Naive thymus-derived CD8-positive, alpha-beta T cell (primary cell): Measurements from ENCODE around the gene AGT. TPM values are rescaled to one million over a fixed set of nuclear protein-coding genes. Genes with fewer than 3 reads are reported as not detected.

Experiments used
- ATAC-seq, 2 donors: fragments of 150-1000 bp; cut with Tn5 transposase in 1 of 2; sonication (Bioruptor Pico), chemical (Tn5 transposase) in 1 of 2; 1 replicate in 1 of 2; 2 replicates in 1 of 2; pipeline ENCODE4 v1.10.0; 2021; ENCODE audit warnings: mild to moderate bottlenecking in 2 of 2, moderate library complexity in 2 of 2
- POLR2A ChIA-PET: fragments of 350-600 bp; sonication (Branson Sonifier 250); formaldehyde crosslinking; loops from one replicate; lab custom pipeline; 2021; ENCODE audit warnings: antibody characterized with exemption; lab: Charles Lee
- DNase-seq, 10 donors: peaks; one replicate each; pipeline versions ENCODE4 v3.0.0 to v3.0.0-alpha.2; 2020 to 2022
- H3K27ac Mint-ChIP-seq, 10 donors: one replicate each; pipeline ENCODE4 v1.8.0; 2020 to 2022; ENCODE audit warnings: mild to moderate bottlenecking in 10 of 10, mixed read lengths in 10 of 10, moderate library complexity in 4 of 10, inconsistent platforms in 1 of 10
- H3K27me3 Mint-ChIP-seq, 5 donors: one replicate each; pipeline ENCODE4 v1.8.0; 2021 to 2022; ENCODE audit warnings: mixed read lengths in 5 of 5
- H3K36me3 Mint-ChIP-seq, 3 donors: one replicate each; pipeline ENCODE4 v1.8.0; 2020 to 2022; ENCODE audit warnings: mixed read lengths in 3 of 3, mild to moderate bottlenecking in 2 of 3, inconsistent platforms in 1 of 3
- H3K4me1 Mint-ChIP-seq, 4 donors: one replicate each; pipeline ENCODE4 v1.8.0; 2021 to 2022; ENCODE audit warnings: mixed read lengths in 4 of 4
- H3K4me3 Mint-ChIP-seq, 10 donors: one replicate each; pipeline ENCODE4 v1.8.0; 2020 to 2022; ENCODE audit warnings: mild to moderate bottlenecking in 10 of 10, mixed read lengths in 10 of 10, moderate library complexity in 6 of 10, inconsistent platforms in 1 of 10
- H3K9me3 Mint-ChIP-seq, 9 donors: one replicate each; pipeline ENCODE4 v1.8.0; 2020 to 2022; ENCODE audit warnings: mixed read lengths in 9 of 9, mild to moderate bottlenecking in 3 of 9, inconsistent platforms in 1 of 9, moderate library complexity in 1 of 9
- polyA plus RNA-seq, 3 donors: library from polyadenylated mRNA; unstranded; fragments of 300-500 nt; fragmentation: Illumina TruSeq; gene quantifications; one replicate each; pipeline ENCODE4 v1.2.3, GENCODE V29; 2021
- total RNA-seq, 8 experiments: library from RNA in 2 of 8; stranded (reverse) in 2 of 8; gene quantifications; one replicate each; pipeline ENCODE4 v1.2.3 and lab custom pipeline; 2021 to 2026

The AGT gene
- total and polyA plus RNA-seq, 5 experiments from 2014 or later, result not detected

DNA sequence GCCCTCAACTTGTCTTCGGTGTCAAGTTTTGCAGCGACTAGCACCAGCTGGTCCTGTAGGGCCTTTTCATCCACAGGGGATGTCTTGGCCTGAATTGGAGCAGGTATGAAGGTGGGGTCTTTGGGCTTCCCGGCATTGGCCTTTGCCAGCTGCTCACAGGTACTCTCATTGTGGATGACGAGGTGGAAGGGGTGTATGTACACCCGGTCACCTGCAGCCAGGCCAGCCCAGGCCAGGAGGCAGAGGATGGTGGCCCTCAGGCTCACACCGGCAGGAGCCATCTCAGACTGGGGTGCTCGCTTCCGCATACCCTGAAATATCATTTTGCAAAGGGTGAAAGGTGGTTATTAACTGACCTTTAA, 3.4 kb downstream of the AGT start:
- H3K9me3 Mint-ChIP-seq, result peaks cover 0 to 3% (median 0%) of the 10 kb centered on the region in 9 donors
- POLR2A ChIA-PET, result no interaction called here
- H3K27ac Mint-ChIP-seq, result no peak overlapping the region
- H3K4me1 Mint-ChIP-seq, result peaks cover 2 to 10% (median 4%) of the 10 kb centered on the region in 4 donors
- peaks cover 4 to 45% (median 26%) of the 10 kb centered on the region in 5 donors for H3K27me3 Mint-ChIP-seq
- ATAC-seq (no peak), DNase-seq (no peak)
- H3K4me3 Mint-ChIP-seq, result peak overlapping the region in 1 of 10 donors; percentile 41
- H3K36me3 Mint-ChIP-seq, result no peaks in the 10 kb centered on the region

DNA sequence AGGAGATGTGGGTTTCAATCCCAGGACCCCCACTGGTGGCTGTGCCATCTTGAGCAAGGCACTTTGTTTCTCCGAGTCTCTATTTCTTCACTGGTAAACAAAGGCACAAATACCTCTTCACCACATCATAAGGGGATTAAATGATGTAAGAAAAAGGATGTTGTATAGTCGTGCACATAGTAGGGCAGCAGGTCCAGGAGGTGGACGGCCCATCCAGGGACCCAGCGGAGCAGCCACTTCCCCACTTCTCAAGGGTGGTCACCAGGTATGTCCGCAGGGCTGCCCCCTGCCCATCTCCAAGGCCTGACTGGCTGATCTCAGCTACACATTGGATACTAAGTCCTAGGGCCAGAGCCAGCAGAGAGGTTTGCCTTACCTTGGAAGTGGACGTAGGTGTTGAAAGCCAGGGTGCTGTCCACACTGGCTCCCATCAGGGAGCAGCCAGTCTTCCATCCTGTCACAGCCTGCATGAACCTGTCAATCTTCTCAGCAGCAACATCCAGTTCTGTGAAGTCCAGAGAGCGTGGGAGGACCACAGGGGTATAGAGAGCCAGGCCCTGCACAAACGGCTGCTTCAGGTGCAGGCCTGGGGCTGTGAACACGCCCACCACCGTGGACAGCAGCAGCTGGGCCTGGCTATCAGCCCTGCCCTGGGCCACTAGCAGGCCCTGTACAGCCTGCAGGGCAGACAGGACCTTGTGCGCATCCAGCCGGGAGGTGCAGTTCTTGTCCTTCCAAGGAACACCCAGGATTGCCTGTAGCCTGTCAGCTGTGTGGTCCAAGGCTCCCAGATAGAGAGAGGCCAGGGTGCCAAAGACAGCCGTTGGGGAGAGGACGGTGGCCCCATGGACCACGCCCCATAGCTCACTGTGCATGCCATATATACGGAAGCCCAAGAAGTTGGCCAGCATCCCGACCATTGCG, 4.0 kb downstream of the AGT start:
- Mint-ChIP-seq H3K27ac (no peak overlapping the region), H3K27me3 (peaks cover 4 to 46% (median 25%) of the 10 kb centered on the region in 5 donors), H3K9me3 (peaks cover 0 to under 1% (median 0%) of the 10 kb centered on the region in 9 donors), H3K4me3 (peak overlapping the region in 1 of 10 donors; percentile 14), H3K36me3 (no peaks in the 10 kb centered on the region), H3K4me1 (peaks cover 2 to 10% (median 4%) of the 10 kb centered on the region in 4 donors)
- DNase-seq, result no peak
- POLR2A ChIA-PET, result no interaction called here
- no peak for ATAC-seq

DNA sequence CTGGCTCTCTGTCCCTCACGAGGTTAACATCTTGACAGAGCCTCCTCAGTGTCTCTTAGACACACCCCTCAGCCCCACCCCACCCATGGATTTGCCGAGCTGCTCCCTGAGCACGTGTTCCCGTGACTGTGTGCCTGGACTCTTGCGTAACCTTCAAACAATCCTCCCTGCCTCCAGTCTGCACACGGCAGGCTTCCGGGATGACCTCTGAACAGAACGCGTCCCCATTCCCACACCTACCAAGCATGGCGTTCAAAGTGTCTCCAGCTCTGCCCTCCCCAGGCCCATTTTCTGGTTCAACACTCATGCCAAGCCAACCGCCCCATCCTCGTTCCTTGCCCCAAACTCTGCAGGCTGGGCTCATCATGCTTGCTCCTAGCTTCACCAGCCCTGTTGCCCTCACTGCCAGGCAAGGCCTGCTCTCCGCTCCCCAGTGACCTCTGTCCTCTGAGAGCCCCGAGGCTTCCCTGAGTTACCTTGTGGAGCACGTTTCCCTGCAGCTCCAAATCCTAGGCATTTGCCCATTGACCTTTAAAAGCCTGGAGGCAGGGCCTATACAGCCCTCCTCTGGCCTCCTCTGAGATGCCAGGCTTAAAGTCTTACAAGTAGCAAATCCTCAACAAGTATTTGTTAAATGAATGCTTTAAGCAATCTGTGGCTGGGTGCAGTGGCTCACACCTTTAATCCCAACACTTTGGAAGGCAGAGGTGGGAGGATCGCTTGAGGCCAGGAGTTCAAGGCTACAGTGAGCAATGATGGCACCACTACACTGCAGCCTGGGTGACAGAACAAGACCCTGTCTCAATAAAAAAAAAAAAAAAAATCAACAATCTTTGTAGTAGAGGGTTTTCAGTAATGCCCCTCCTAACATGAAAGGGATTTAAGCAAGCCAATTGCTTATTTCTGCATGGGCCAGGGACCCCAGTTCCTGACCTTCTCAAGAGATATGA, 5.0 kb downstream of the AGT start:
- Mint-ChIP-seq H3K4me1 (peaks cover 2 to 10% (median 4%) of the 10 kb centered on the region in 4 donors), H3K9me3 (no peaks in the 10 kb centered on the region), H3K27ac (peak overlapping the region in 2 of 10 donors; percentile 11 to 68), H3K27me3 (peaks cover 3 to 41% (median 21%) of the 10 kb centered on the region in 5 donors), H3K36me3 (no peaks in the 10 kb centered on the region), H3K4me3 (no peak overlapping the region)
- DNase-seq, result no peak
- POLR2A ChIA-PET, result no interaction called here
- no peak for ATAC-seq

DNA sequence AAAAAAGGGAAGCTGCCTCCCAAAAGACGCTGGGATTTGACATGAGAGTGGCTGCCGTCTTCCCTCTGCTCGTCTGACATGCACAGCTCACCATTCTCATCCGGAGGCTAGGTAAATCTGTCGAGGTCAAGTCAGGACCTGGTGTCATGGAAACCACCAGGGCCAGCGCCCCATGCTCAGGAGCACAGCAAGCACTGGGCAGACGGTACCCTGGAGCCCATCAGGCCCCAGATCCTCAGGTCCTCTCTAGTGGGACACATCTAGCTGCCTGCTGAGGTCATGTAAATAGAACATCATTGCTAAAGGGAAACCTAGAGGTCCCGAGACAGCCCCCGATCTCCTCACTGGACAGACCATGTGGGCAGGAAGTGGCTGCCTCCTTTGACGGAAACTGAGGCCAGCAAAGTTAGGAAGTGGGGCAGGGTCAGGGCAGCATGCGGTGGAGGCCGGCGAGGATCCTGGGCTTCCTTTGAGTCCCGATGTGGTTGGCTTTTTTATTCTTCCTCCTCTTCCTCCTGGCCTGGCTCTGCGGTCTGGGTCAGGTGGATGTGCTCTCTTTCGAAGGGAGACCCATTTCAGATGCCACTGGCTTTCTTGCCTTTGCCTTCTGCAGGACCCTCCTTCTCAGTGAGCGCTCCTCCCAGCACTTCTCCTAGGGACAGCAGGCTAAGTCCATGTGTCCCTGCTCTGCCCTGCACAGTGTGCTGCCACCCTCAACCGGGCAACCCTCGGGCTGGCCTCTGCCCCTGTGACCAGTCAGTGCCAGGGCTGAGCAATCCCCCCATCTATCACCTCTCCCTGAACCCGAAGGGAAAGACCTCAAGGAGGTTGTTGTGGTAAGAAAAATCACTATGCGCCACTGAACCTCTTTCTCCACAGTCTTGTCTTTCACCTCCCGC, 5.9 kb downstream of the AGT start:
- no peaks in the 10 kb centered on the region for H3K36me3 Mint-ChIP-seq
- peaks cover 2 to 10% (median 4%) of the 10 kb centered on the region in 4 donors for H3K4me1 Mint-ChIP-seq
- no peak for DNase-seq
- ATAC-seq, result no peak
- POLR2A ChIA-PET, result no interaction called here
- peak overlapping the region in 1 of 10 donors; percentile 68 for H3K27ac Mint-ChIP-seq
- peaks cover 3 to 32% (median 16%) of the 10 kb centered on the region in 5 donors for H3K27me3 Mint-ChIP-seq
- no peaks in the 10 kb centered on the region for H3K9me3 Mint-ChIP-seq
- H3K4me3 Mint-ChIP-seq, result no peak overlapping the region

DNA sequence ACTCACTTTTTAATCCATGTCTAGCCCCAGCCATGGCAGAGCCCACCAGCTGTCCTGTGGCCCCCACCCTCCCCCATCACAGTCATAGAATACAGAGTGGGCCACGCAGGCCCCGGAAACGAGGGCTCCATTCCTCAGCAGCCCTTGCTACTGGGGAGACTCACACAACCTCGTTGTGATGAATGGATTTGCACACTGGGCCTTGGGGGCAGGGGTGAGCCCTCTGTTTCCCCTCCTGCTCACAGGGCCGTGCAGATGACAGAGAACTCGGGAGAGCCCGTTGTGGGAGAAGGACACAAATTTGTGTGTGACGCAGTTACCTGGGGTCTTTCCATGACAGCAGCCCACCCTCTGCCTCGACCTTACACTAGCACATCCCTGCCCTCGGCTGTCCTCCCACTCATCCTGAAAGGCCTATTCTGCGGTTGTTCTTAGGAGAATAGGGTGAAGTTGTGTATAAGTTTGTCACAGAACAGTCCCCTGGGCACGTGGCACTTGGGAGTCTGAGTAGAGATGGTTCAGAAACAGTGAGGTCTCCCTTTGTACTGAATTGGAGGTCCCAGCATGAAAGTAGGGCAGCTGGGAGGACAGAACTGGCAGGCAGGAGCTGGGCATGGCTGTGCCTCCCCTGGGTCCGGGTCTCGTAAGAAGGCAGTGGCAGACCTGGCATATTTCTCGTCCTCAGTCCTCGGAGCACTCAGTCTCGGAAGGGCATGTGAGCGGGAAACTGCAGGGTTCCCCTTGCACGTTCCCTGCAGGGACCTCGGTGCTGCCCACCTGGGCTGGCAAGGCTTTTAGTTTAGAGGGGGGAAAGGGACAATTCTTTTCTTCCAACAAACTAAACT, 6.8 kb downstream of the AGT start:
- Mint-ChIP-seq H3K27ac (no peak overlapping the region), H3K36me3 (no peaks in the 10 kb centered on the region), H3K4me1 (peaks cover 2 to 10% (median 4%) of the 10 kb centered on the region in 4 donors), H3K9me3 (no peaks in the 10 kb centered on the region), H3K27me3 (peaks cover 3 to 25% (median 12%) of the 10 kb centered on the region in 5 donors), H3K4me3 (no peak overlapping the region)
- DNase-seq (no peak), ATAC-seq (no peak)
- POLR2A ChIA-PET, result no interaction called here

DNA sequence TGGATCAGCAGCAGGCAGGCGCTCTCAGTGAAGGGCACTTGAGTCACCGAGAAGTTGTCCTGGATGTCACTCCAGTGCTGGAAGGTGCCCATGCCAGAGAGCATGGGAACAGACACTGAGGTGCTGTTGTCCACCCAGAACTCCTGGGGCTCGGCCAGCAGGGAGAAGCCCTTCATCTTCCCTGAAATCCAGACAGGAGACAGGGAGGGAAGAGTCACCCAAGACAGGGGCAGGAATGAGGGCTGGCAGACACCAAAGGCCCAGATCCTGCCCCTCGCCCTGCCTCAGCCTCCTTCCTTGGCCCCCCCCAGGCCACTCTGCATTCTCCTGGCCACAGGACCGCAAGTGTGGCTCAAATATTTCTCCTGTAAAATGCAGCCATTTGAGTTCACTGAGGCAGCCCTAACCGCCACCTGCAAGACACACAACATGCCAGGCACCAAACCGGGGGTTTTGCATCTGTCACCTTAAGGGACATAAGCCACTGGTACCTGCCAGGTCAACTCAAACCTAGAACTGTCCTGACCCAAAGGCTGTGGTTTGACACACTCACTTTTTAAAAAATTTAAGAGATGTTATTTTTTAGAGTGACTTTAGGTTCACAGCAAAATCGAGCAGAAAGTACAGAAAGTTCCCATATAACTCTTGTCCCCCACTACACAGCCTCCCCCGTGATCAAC, 7.8 kb downstream of the AGT start:
- no peaks in the 10 kb centered on the region for H3K9me3 Mint-ChIP-seq
- ATAC-seq (no peak), DNase-seq (no peak)
- no peaks in the 10 kb centered on the region for H3K36me3 Mint-ChIP-seq
- H3K27ac Mint-ChIP-seq, result no peak overlapping the region
- peaks cover 3 to 25% (median 16%) of the 10 kb centered on the region in 5 donors for H3K27me3 Mint-ChIP-seq
- no peak overlapping the region for H3K4me3 Mint-ChIP-seq
- H3K4me1 Mint-ChIP-seq, result peaks cover 2 to 10% (median 4%) of the 10 kb centered on the region in 4 donors
- POLR2A ChIA-PET, result no interaction called here

DNA sequence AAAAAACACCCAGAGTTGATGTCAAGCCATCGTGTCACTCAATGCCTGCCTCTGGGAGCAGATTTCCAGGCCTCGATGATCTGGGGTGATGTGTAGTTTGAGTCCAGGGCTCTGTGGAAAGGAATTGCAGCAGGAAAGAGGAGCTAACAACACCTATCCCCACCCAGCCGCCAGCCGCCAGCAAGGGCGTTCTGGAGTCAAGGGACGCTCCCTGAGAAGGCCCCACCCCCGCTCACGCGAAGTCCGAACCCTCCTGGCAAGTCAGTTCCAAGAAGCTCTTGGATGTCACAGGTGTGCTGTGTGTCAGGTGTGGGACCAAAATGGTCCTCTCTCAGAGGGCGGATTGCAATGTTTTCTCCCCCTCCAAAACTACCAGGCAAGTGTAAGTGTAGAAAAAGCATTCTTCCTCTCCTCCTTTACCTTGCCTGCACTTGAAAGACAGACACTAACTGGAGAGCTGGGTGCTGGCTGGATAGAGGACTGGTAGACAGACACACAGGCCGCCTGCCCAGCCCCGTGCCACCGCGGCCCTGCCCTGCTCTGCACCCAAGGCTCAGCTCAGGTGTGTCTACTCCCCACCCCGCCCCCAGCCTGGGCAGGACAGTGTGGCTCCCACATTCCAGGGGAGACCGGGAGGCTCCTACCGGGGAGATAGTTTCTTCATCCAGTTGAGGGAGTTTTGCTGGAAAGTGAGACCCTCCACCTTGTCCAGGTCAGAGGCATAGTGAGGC, 8.5 kb downstream of the AGT start:
- Mint-ChIP-seq H3K36me3 (no peaks in the 10 kb centered on the region), H3K9me3 (no peaks in the 10 kb centered on the region)
- POLR2A ChIA-PET, result no interaction called here

DNA sequence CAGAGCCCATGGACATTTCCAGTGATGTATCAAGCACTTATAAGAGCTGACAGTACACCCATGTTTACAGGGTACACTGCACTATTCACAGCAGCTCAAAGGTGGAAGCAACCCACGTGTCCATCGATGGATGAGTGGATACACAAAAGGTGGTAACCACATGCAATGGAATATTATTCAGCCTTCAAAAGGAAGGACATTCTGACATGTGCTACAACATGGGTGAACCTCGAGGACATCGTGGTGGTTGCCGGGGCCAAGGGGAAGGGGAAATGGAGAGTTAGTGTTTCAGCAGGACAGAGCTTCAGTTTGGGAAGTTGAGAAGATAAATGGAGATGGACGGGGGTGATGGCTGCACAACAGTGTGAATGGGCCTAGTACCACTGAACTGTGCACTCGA, 9.1 kb downstream of the AGT start:
- peaks cover 2 to 10% (median 4%) of the 10 kb centered on the region in 4 donors for H3K4me1 Mint-ChIP-seq
- DNase-seq, result no peak
- H3K36me3 Mint-ChIP-seq, result no peaks in the 10 kb centered on the region
- POLR2A ChIA-PET, result no interaction called here
- peaks cover 3 to 25% (median 16%) of the 10 kb centered on the region in 5 donors for H3K27me3 Mint-ChIP-seq
- ATAC-seq, result no peak
- H3K9me3 Mint-ChIP-seq, result no peaks in the 10 kb centered on the region
- no peak overlapping the region for H3K27ac Mint-ChIP-seq
- H3K4me3 Mint-ChIP-seq, result no peak overlapping the region

More for the DNA sequence above, 8.5 kb downstream of the AGT start:
- Mint-ChIP-seq H3K4me1 (peaks cover 2 to 10% (median 4%) of the 10 kb centered on the region in 4 donors), H3K27ac (no peak overlapping the region), H3K27me3 (peaks cover 3 to 25% (median 16%) of the 10 kb centered on the region in 5 donors), H3K4me3 (no peak overlapping the region)
- ATAC-seq (no peak), DNase-seq (no peak)

DNA sequence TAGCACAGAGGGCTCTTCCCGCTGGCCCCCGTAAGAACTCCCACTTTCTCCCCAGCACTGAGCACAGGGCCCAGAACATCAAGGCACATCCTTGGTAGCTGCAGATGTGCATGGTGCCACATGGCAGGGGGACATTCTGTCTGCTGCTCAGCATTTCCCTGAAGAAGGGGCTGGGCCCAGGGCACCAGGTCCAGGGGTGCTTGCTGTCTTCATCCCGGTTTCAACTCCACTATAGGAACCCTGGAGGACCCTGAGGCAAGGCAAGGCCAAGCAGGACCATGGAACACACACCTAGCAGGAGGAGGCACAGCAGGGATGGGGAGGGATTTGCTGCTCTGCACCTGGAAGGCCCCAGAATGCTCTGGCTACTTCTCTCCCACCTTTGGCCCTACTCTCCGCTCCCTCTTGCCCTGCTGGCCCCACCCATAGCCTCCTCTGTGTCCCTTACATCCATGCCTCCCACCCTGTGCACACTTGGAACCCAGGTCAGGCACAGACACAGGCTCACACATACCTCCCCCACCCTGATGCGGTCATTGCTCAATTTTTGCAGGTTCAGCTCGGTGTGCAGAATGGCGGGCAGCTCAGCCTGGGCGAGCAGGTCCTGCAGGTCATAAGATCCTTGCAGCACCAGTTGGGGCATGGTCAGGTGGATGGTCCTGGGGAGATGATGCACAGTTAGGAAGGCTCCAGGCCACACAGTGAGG, 10.1 kb downstream of the AGT start:
- POLR2A ChIA-PET, result no interaction called here
- no peak for DNase-seq
- no peak overlapping the region for H3K27ac Mint-ChIP-seq

More for the DNA sequence above, 10.1 kb downstream of the AGT start:
- ATAC-seq, result no peak
- Mint-ChIP-seq H3K27me3 (peaks cover 3 to 34% (median 16%) of the 10 kb centered on the region in 5 donors), H3K4me1 (peaks cover 2 to 10% (median 4%) of the 10 kb centered on the region in 4 donors), H3K9me3 (no peaks in the 10 kb centered on the region), H3K4me3 (no peak overlapping the region), H3K36me3 (no peaks in the 10 kb centered on the region)
